ENCODE measurements around the gene SETMAR. TPM values are rescaled to one million over a fixed set of nuclear protein-coding genes. Genes with fewer than 3 reads are reported as not detected.
A peak's percentile ranks its signal among the peaks of the same experiment; 100 is the strongest.

SETMAR gene
- total and polyA plus RNA-seq, 4 donors = 8.1 to 22.5 (median 12.1) TPM

DNA sequence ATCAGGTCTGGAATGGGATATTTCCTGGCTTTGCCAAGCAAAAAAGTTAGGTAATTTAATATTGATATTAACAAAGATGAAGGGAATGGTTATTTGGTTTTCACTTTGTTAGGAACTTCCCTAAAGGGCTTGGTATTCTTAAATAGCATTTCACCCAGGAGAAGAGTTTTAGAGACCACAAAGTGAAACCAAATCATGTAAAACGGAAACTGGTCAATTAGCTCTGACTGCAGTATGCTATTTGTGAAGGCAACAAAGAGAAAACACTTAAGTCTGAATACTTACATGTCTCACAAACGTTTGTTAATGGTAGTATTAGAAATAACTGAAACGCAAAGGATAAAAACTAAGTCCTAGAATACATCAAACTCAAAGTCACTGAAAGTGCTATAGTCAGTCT lies 32.4 kb upstream of the SETMAR start:
- WGBS, 2 donors = 15 to 19% methylated on average over 3 of the region's 3 CpGs
- Histone ChIP-seq H3K4me1 (ENCODE audit: control insufficient read depth in 5 of 5, insufficient read depth in 5 of 5, low read length in 5 of 5) (peaks cover 0 to 10% (median 3%) of the 10 kb centered on the region in 5 donors), H3K36me3 (ENCODE audit: control insufficient read depth in 4 of 4, insufficient read depth in 4 of 4, low read length in 4 of 4) (no peaks in the 10 kb centered on the region), H3K9ac (ENCODE audit: insufficient read depth in 1 of 2, low read length in 2 of 2) (peak overlapping the region in 1 of 2 donors; percentile 68), H3K4me3 (no peak overlapping the region), H3K9me3 (ENCODE audit: control insufficient read depth in 4 of 4, insufficient read depth in 3 of 4, low read length in 3 of 4) (no peaks in the 10 kb centered on the region), H3K27me3 (ENCODE audit: control insufficient read depth in 3 of 3, insufficient read depth in 3 of 3, low read length in 2 of 3) (no peaks in the 10 kb centered on the region), H3K27ac (ENCODE audit: low read depth in 1 of 2, low read length in 1 of 2) (no peak overlapping the region)
- TF ChIP-seq, protein P1, sequence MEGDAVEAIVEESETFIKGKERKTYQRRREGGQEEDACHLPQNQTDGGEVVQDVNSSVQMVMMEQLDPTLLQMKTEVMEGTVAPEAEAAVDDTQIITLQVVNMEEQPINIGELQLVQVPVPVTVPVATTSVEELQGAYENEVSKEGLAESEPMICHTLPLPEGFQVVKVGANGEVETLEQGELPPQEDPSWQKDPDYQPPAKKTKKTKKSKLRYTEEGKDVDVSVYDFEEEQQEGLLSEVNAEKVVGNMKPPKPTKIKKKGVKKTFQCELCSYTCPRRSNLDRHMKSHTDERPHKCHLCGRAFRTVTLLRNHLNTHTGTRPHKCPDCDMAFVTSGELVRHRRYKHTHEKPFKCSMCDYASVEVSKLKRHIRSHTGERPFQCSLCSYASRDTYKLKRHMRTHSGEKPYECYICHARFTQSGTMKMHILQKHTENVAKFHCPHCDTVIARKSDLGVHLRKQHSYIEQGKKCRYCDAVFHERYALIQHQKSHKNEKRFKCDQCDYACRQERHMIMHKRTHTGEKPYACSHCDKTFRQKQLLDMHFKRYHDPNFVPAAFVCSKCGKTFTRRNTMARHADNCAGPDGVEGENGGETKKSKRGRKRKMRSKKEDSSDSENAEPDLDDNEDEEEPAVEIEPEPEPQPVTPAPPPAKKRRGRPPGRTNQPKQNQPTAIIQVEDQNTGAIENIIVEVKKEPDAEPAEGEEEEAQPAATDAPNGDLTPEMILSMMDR (IDR thresholded peaks at IDR 0.05; ENCODE audit: control extremely low read depth, extremely low read depth) = no peak
- ATAC-seq (ENCODE audit: insufficient read depth, low FRiP score) = no peak
- DNase-seq = peak in 2 of 3 donors; percentile 8

DNA sequence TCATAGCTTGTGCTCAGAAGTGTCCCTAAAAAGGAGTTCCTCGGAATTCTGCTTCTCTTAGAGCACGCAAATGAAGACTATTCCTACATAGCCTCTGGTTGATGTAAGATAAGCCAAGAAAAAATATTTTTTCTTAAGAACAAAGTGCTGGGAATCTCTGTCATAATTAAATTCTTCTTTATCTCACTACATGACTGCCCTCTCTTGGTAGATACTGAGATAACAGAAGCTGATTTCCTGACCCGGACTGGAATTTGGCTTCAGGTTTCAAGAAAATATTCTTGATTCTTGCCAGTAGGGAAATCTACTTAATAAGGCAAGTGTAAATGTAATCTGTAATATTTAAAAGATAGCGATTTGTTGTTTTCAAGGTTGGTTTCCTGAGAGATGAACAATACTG lies 31.3 kb upstream of the SETMAR start:
- H3K9me3 ChIP-seq (ENCODE audit: control insufficient read depth in 4 of 4, insufficient read depth in 3 of 4, low read length in 3 of 4) = no peaks in the 10 kb centered on the region
- H3K4me1 ChIP-seq (ENCODE audit: control insufficient read depth in 5 of 5, insufficient read depth in 5 of 5, low read length in 5 of 5) = peaks cover 0 to 10% (median 3%) of the 10 kb centered on the region in 5 donors
- no peaks in the 10 kb centered on the region for H3K36me3 ChIP-seq (ENCODE audit: control insufficient read depth in 4 of 4, insufficient read depth in 4 of 4, low read length in 4 of 4)
- 8 to 10% methylated on average over 4 of the region's 4 CpGs for WGBS, 2 donors
- TF ChIP-seq, protein P1 (IDR thresholded peaks at IDR 0.05; ENCODE audit: control extremely low read depth, extremely low read depth) = no peak
- H3K4me3 ChIP-seq = no peak overlapping the region
- ATAC-seq (ENCODE audit: insufficient read depth, low FRiP score) (no peak), DNase-seq (peak; percentile 23 to 85 (median 82))
- no peak overlapping the region for H3K27ac ChIP-seq (ENCODE audit: low read depth in 1 of 2, low read length in 1 of 2)
- H3K27me3 ChIP-seq (ENCODE audit: control insufficient read depth in 3 of 3, insufficient read depth in 3 of 3, low read length in 2 of 3) = no peaks in the 10 kb centered on the region
- H3K9ac ChIP-seq (ENCODE audit: insufficient read depth in 1 of 2, low read length in 2 of 2) = no peak overlapping the region

DNA sequence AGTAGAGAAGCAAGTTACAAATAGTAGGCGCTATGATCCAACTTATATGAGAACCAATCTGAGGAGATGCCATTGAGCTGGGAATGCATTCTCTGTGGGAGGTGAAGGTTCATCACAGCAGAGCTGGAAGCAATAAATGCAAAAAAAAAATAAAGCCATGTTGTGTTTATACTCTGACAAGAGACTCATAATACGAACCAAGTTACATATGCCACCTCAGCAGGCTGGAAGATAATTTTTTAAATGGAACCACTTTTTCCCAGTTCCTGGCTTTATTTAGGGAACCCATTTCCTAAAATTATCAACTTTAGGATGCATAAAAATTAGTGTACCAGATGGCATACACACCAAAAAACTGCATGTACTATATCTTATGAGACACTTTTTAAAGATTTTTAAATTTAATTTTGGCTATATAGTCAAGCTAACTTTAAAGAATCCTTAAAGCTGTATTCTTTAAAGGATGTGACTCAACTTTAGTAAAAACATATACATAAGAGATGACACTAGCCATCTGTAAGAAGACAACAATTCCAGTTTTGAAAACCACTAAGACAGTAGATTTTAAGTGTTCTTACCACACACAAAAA lies 23.6 kb upstream of the SETMAR start:
- no peak for ATAC-seq (ENCODE audit: insufficient read depth, low FRiP score)
- H3K9ac ChIP-seq (ENCODE audit: insufficient read depth in 1 of 2, low read length in 2 of 2) = no peak overlapping the region
- peaks cover 0 to 2% (median 0%) of the 10 kb centered on the region in 3 donors for H3K27me3 ChIP-seq (ENCODE audit: control insufficient read depth in 3 of 3, insufficient read depth in 3 of 3, low read length in 2 of 3)
- no peaks in the 10 kb centered on the region for H3K4me1 ChIP-seq (ENCODE audit: control insufficient read depth in 5 of 5, insufficient read depth in 5 of 5, low read length in 5 of 5)
- no peak overlapping the region for H3K4me3 ChIP-seq
- no peaks in the 10 kb centered on the region for H3K9me3 ChIP-seq (ENCODE audit: control insufficient read depth in 4 of 4, insufficient read depth in 3 of 4, low read length in 3 of 4)
- TF ChIP-seq, protein P1 (IDR thresholded peaks at IDR 0.05; ENCODE audit: control extremely low read depth, extremely low read depth) = no peak
- no peak for DNase-seq
- WGBS, 2 donors = 95 to 99% methylated on average over 2 of the region's 2 CpGs
- H3K27ac ChIP-seq (ENCODE audit: low read depth in 1 of 2, low read length in 1 of 2) = no peak overlapping the region
- no peaks in the 10 kb centered on the region for H3K36me3 ChIP-seq (ENCODE audit: control insufficient read depth in 4 of 4, insufficient read depth in 4 of 4, low read length in 4 of 4)

DNA sequence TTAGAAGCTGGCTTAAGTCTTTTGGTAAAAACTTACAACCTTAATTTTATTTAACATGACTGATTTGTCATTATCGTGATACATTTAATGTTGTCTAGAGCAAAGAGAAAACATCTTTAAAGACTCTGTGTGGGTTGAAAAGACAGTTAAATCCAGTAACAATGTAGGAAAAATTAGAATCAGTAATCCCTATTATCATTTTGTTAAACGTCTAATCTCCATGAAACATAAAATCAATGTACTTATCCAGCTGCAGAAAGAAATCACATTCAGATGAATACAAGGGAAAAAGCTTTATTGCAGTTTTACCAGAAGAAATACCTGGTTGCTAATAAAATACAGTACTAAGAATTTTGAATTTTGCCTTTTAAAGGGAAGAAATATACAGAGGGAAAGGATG lies 21.2 kb upstream of the SETMAR start:
- Histone ChIP-seq H3K4me3 (no peak overlapping the region), H3K36me3 (ENCODE audit: control insufficient read depth in 4 of 4, insufficient read depth in 4 of 4, low read length in 4 of 4) (no peaks in the 10 kb centered on the region), H3K27me3 (ENCODE audit: control insufficient read depth in 3 of 3, insufficient read depth in 3 of 3, low read length in 2 of 3) (peaks cover 0 to 2% (median 0%) of the 10 kb centered on the region in 3 donors), H3K9me3 (ENCODE audit: control insufficient read depth in 4 of 4, insufficient read depth in 3 of 4, low read length in 3 of 4) (no peaks in the 10 kb centered on the region), H3K9ac (ENCODE audit: insufficient read depth in 1 of 2, low read length in 2 of 2) (no peak overlapping the region), H3K27ac (ENCODE audit: low read depth in 1 of 2, low read length in 1 of 2) (no peak overlapping the region), H3K4me1 (ENCODE audit: control insufficient read depth in 5 of 5, insufficient read depth in 5 of 5, low read length in 5 of 5) (no peaks in the 10 kb centered on the region)
- WGBS, 2 donors = 47 to 77% methylated on average over 2 of the region's 2 CpGs
- DNase-seq (no peak), ATAC-seq (ENCODE audit: insufficient read depth, low FRiP score) (no peak)
- TF ChIP-seq, protein P1 (IDR thresholded peaks at IDR 0.05; ENCODE audit: control extremely low read depth, extremely low read depth) = no peak
